RKO (cell line): Measurements from ENCODE around the gene LYPD6B.
"Not testable (repeated sequence)": the region's sequence is repeated elsewhere in the genome, so short reads cannot be mapped to it uniquely, and the experiment has no call there.

Source experiments
- DNase-seq: peaks from one replicate; pipeline ENCODE4 v3.0.0-alpha.2; 2016; ENCODE audit warnings: low spot score

LYPD6B gene

DNA sequence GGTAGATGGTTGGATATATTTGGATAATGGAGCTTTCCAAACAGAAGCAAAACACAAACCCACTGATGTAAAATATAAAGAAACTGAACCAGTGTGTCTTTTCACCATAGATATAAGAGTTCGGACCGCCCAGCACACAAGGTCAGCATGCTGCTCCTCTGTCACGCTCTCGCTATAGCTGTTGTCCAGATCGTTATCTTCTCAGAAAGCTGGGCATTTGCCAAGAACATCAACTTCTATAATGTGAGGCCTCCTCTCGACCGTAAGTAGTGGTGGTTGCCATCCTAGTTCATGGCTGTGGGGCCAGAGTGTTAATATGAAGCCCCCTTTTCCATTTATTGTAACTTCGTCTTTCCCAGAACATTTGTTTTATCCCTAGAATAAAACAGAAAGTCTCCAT is 166.6 kb downstream of the LYPD6B start:
- DNase-seq, result no peak

DNA sequence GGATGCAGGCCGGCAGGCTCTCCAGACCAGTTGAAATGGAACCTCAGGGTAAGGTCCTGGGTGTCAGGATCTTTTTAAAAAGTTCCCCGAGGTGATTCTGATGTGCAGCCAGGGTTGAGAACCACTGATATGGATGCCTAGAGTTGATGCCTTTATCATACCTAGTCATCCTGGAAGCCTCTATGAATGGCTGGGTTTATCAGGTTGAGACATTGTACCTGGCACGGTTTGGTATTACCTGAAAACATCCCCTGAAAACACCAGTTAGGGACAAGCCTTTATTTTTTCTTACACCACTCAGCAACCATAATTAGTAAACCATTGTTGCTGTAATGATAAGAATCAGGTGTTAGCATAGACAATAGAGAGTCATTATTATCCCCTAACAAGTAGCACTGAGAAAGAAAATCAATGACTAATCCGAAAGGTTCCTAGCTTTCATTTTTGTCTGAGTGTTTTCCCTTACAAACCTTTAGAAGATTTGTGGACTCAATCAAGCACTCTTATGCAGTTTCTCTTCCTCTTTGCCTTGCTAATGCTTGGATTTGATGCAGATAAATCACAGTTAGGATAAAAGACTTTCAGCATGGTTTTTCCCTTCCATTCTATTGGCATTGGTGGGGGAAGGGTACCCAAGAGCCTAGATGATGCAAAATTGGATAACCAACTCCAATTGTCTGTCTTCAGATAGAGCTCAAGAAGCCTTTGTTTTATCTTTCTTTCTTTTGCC is 175.4 kb downstream of the LYPD6B start:
- no peak for DNase-seq

DNA sequence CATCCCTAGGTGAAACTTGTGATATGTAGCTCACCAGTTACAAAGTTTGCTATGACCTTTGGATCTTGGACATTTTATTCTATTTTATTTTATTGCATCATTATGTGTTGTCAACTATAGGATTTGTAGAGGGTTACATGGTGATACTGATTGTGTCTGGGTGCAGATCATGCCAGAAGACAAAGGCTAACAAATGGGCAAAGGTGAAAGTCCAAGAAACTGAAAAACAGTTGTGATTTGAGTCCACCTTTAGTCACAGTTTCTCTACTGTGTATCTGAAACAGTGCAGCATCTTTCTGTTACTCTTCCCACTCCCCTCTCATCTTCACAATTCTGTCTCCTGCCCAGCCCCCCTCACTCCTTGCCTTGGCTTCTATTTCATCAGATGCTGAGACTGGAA is 180.0 kb downstream of the LYPD6B start:
- DNase-seq, result no peak

DNA sequence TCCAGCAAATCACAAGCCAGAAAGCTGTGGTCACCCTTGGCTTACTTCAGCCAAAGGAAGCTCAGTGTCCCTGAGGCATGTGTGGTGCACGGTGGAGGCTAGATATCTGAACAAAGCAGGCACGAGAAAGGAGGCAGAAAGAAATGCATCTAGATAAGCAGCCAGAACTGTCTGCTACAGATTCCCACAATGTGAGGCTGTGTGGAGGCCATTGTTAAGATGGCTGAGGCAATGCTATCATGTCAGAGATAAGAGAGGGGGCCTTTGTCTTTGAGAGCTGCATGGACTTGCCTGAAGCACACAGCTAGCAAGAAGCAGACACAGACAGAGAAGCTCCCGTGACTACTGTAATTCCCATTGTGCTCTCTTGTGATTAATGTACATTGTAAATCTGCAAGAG is 181.4 kb downstream of the LYPD6B start:
- no peak for DNase-seq

DNA sequence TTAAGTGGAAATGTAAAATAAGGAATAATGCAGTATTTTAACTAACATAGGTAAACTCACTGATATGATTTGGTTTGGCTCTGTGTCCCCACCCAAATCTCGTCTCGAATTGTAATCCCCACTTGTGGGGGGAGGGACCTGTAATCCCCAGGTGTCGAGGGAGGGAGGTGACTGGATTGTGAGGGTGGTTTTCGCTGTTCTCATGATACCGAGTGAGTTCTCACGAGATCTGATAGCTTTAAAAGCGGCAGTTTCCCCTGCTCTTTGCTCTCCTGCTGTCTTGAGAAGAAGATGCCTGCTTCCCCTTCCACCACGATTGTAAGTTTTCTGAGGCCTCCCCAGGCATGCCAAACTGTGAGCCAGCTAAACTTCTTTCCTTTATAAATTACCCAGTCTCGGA is 182.5 kb downstream of the LYPD6B start:
- no peak for DNase-seq

DNA sequence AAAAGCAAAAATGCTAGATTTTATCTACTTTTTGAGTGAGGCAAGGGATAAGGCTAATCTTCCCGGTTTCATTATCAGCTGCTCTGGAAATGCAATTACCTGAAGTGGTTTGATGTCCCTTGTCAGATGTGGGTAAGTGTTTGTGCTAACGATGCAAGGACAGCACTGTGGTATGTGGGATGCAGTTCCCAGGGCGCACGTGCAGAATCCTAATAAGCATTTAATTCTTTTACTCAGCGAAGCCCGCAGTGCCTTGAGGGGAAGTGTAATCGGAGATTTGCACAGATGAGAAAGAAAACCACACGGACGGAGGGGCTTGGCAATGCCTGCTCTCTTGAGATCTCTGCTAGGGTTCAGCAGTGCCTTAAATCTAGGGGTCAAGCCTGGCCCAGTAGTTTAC is 183.4 kb downstream of the LYPD6B start:
- DNase-seq, result no peak

DNA sequence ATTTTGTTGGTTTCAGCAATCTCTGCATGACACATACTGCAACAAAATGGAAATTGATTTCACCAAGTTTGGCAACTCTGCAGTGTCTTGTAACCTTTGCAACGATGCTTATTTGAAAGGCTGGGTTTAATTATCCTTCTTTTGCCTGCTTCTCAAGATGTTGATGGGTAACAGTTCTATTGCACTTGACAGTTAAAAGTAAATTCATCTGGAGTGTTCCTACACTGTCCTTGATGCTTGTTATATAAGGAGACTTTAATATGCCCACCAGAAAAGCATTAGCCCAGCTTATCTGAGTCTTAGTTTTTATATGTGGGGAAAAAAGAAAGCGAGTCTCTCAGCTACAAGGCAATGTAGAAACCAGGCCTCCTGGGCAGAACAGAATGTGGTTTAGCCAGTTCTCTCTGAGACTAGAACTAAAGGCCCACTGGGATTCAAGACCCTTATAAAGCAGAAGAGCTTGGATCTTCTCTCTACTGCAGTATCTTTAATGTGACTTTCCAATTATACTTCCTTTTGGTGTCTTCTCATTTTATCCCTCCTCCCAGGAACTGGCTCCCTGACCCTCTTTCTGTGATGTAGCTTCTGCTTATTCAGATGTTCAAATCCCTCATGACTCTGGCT is 185.1 kb downstream of the LYPD6B start:
- DNase-seq, result no peak

DNA sequence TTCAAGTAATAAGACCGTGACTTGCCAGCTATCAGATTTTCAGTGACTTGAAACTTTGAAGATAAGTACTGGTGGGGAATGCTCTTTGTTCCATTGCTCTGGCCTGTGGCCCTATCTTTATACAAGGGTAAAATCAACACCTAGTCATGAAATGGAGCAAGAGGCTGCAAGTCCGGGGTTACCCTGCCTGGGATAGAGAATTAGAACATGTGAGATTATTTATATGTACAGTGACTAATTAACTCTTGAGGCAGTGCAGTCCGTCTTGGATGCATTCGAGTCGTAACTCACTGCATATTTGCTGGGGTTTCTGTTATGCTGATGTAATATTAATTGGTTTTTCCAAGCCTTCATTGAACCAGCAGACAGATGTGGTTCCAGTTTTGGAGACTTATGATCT is 186.0 kb downstream of the LYPD6B start:
- DNase-seq, result no peak

DNA sequence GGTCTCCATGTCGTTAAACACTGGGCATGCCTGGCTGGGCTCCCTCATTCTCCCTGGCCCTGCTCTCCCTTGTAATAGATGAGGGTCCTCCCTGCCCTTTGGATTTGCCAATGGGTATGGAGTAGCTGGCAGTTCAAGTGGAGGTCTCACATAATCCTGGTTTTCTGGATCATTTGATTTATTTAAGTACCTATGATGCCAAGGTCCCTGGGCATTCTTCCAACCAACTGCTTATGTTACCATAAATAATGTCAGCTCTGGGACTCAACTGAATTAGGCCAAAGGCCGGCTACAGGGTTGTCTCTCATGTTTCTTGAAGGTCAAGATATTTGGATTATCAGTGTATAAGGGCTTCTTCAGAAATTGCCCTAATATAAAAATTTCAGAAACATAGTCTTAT is 186.9 kb downstream of the LYPD6B start:
- DNase-seq, result no peak

DNA sequence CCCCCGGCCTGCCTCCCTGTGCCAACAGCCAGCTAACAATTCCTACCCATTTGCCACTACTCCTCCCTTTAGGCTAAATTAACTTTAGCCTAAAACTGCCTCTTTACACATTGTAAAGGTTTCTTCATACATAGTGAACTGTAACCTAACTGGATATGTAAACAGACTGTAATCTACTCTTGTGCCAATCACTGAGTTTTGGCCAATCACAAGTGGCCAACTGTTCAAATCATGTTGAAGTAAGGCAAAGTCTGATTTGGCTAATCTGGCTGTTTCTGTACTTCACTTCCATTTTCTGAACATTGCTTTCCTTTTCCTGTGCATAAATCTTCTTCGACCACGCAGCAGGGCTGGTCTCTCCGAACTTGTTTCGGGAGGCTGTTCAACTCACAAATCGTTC is 188.3 kb downstream of the LYPD6B start:
- no peak for DNase-seq

DNA sequence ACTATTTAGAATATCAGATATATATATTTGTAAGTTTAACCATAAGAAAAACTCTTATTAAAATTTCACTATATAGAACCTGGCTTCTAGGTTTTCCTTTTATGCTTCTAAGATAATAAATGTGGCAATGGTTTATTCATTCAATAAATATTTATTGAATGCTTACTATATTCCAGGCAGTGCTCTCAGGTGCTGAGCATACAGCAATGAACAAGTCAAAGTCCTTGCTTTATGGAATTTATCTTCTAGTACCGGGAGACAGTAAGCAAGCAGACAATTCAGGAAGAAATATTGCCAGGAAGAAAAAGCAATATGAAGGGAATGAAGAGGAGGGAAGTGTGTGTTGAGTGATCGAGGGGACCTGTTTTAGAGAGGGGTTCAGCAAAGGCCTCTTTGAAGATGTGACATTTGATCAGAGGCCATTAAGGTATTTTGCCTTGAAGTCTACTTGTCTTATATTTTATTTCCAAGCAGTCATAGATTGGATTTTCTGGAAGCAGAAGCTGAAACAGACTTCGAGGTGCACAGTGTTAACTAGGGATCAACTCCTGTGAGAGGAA is 197.4 kb downstream of the LYPD6B start:
- no peak for DNase-seq

DNA sequence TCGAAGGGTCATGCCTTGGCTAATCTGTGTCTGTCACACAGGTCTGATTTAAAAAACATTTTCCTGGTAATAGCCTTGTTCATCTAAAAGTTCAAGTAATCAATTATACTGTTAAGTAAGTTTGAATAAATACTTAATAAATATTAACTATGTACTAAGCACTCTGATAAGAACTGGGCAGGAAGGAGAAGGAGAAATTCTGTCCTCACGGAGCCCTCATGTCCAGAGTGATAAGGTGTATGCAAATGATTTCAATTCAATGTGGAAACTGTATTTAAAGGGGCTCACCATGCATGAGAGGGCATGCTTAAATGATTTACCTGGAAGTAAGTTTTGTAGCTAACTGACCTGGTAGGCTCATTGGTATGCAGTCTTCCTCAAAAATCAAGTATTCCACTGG is 197.9 kb downstream of the LYPD6B start:
- DNase-seq, result no peak

DNA sequence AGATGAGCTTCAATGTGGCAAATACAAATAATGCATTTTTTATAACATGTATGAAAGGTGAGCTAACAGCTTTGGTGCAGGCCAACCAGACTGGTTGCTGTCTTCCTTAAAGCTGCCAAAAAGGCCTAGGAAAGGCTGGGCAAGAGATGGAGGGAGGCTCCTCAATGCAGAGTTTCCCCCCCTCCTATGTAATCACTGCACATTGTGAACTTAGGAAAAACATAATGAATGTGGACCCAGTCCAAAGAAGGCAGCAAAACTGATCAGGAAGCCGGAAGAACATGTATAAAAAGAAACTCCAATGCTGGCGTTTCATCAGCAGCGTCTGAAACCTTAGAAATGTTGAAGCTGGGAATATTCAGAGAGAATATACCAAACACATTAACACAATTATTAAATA is 207.7 kb downstream of the LYPD6B start:
- DNase-seq, result no peak

DNA sequence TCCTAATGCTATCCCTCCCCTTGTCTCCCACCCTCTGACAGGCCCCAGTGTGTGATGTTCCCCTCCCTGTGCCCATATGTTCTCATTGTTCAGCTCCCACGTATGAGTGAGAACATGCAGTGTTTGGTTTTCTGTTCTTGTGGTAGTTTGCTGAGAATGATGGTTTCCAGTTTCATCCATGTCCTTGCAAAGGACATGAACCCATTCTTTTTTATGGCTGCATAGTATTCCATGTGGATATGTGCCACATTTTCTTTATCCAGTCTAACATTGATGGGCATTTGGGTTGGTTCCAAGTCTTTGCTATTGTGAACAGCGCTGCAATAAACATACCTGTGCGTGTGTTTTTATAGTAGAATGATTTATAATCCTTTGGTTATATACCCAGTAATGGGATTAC is 212.9 kb downstream of the LYPD6B start:
- not testable (repeated sequence) for DNase-seq

DNA sequence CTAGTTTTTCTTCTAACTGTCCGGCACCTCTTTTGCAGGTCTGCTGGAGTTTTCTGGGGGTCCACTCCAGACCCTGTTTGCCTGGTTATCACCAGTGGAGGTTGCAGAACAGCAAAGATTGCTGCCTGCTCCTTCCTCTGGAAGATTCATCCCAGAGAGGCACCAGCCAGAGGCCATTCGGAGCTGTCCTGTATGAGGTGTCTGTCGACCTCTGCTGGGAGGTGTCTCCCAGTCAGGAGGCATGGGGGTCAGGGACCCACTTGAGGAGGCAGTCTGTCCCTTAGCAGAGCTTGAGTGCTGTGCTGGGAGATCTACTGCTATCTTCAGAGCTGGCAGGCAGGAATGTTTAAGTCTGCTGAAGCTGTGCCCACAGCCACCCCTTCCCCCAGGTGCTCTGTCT is 218.4 kb downstream of the LYPD6B start:
- not testable (repeated sequence) for DNase-seq

DNA sequence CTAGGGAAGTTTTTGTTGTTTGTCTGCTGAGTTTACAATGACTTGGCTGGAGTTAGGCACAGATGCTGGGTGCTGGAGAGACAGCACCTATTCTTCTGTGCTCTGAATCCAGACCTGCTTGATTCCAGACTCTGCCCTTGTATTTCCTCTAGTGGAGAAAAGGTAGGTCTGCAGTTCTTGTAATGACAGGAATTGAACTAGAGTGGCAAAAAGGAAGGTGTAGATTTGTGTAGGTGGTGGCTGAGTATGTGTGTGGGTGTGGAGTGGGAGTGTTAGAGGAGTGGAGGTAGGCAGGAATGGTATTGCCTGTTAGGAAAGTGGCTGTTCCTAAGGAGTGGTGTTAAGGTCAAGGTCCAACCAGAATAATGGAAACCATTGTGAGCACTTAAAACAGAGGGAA is 220.0 kb downstream of the LYPD6B start:
- DNase-seq, result no peak

DNA sequence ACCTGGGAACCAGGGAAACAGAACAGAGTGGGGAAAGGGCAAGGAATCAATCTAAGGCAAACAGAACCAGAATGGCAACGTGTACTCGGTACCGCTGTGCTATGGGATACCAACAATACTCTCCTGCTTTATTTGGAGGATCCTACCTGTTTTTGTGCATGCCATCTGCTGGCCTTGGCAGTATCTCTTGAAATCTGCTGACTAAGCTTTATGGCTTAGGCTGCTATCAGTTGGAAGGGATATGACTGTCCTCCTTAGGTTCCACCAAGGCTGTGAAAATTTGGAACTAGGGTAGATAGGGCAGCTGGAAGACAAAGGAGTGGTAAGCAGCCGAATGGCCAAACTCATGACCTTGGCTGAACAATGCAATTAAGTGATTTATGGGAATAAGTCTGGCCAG is 220.6 kb downstream of the LYPD6B start:
- no peak for DNase-seq

DNA sequence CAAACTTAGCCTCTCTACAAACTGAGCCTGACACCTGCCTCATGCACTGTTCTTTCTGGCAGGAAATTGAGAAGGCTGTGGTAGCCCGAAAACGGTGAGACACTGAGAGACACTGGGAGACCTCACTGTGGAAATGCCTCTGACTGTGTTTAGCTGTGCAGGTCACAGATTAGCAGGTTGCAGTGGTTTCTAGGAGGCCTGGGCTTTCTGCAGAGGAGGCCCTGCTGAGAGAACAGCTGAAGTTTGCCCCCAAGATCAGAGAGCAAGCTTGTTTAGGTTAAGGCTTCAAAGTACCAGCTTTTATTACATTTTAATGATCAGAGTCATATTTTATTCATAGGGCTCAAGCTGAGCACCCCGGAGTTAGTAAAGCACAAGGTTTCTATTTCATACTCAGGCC is 223.2 kb downstream of the LYPD6B start:
- no peak for DNase-seq
